ENCODE results near the gene KRT13.

The KRT13 gene

DNA sequence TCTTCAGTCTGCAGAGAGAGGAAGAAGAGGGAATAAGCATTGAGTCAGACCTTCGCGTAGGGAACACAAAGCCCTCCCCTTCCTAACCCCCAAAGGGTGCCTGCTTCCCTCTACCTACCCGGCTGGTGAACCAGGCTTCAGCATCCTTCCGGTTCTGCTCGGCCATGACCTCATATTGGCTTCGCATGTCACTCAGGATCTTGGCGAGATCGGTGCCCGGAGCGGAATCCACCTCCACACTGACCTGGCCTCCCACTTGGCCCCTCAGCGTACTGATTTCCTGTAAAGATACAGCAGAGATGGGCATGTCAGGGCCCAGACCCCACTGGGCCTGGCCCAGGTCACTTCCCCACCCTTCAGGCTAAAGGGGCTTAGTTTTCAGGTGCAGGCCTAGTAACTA, 18.8 kb upstream of the KRT13 start:
- TF ChIP-seq, protein P1, sequence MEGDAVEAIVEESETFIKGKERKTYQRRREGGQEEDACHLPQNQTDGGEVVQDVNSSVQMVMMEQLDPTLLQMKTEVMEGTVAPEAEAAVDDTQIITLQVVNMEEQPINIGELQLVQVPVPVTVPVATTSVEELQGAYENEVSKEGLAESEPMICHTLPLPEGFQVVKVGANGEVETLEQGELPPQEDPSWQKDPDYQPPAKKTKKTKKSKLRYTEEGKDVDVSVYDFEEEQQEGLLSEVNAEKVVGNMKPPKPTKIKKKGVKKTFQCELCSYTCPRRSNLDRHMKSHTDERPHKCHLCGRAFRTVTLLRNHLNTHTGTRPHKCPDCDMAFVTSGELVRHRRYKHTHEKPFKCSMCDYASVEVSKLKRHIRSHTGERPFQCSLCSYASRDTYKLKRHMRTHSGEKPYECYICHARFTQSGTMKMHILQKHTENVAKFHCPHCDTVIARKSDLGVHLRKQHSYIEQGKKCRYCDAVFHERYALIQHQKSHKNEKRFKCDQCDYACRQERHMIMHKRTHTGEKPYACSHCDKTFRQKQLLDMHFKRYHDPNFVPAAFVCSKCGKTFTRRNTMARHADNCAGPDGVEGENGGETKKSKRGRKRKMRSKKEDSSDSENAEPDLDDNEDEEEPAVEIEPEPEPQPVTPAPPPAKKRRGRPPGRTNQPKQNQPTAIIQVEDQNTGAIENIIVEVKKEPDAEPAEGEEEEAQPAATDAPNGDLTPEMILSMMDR (IDR thresholded peaks at IDR 0.05; ENCODE audit: low read depth, low read length, missing control alignments), result no peak
- no peak overlapping the region for H3K4me3 ChIP-seq (replicated peaks; ENCODE audit: low read depth, low read length)
- DNase-seq (ENCODE audit: extremely low read depth, low read depth), result no peak

DNA sequence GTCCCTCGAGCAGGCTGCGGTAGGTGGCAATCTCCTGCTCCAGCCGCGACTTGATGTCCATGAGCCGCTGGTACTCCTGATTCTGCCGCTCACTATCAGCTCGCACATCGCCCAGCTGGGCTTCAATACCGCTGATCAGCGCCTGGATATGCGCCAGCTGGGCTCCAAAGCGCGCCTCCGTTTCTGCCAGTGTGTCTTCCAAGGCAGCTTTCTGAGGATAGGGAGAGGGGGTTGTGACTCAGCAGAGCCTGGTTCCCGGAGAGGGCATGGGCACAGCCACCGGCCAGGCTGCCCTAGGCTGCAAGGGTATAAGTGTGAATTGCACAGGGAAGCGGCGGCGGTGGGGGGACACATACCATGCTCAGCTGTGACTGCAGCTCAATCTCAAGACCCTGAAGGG, 18.4 kb upstream of the KRT13 start:
- DNase-seq (ENCODE audit: extremely low read depth, low read depth), result no peak
- no peak overlapping the region for H3K4me3 ChIP-seq (replicated peaks; ENCODE audit: low read depth, low read length)
- TF ChIP-seq, protein P1 (IDR thresholded peaks at IDR 0.05; ENCODE audit: low read depth, low read length, missing control alignments), result no peak

DNA sequence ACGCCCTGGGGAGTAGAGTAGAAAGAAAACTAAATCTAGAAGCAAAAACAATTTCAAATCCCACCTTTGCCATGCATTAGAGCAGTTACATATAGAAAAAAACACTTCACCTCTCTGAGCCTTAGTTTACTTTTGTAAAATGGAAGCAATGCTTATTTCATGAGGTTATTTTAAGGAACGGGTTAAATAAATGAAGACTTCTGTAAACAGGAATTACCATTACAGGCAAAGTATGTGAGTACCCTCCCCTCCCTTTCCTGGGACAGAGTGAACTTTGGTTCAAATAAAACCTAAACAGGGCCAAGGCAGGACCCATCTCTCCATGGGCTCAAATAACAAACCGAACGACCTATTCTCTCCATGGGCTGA, 17.8 kb upstream of the KRT13 start:
- no peak overlapping the region for H3K4me3 ChIP-seq (replicated peaks; ENCODE audit: low read depth, low read length)
- DNase-seq (ENCODE audit: extremely low read depth, low read depth), result no peak
- TF ChIP-seq, protein P1 (IDR thresholded peaks at IDR 0.05; ENCODE audit: low read depth, low read length, missing control alignments), result no peak

DNA sequence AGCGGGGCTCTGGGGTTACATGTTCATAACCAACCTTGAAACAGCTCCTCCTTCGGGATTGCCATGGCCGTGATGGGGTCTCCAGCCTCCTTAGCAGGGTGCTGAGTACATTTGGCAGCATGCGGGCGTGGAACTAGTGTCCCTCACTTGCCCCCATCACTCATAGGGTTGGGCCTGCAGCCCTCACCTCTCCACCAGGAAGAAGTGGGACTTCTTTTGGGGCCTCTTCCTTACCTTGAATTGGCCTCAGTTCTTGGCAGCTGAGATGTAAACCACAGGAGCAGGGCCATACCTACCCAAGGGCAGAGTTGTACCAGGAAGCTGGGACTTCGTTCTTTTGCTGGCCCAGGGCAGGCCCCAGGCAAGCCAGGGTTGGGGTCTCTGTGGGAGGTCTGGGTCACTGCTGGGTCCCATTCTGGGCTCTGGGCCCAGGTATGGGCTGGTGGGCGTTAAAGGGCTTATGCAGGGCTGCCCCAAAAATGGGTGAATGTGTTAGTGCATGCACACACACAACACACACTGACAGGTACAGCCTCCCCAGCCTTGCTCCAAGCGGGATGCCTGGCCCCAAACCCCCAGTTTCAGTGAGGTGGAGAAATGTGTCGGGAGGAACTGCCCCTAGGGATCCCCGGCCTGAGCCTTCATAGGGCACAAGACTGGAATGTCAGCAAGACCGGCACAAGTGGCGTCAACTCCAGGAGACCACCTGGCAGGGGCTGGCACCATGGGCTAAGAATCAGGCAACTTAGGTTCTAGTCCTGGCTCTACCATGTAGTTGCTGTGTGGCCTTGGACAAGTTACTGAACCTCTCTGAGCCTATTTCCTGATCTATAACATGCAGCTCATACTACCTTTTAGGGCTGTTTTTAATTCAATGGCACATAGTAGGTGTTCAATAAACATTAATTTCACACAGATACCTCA, 17.2 kb upstream of the KRT13 start:
- H3K4me3 ChIP-seq (replicated peaks; ENCODE audit: low read depth, low read length), result no peak overlapping the region
- DNase-seq (ENCODE audit: extremely low read depth, low read depth), result no peak
- TF ChIP-seq, protein P1 (IDR thresholded peaks at IDR 0.05; ENCODE audit: low read depth, low read length, missing control alignments), result no peak

DNA sequence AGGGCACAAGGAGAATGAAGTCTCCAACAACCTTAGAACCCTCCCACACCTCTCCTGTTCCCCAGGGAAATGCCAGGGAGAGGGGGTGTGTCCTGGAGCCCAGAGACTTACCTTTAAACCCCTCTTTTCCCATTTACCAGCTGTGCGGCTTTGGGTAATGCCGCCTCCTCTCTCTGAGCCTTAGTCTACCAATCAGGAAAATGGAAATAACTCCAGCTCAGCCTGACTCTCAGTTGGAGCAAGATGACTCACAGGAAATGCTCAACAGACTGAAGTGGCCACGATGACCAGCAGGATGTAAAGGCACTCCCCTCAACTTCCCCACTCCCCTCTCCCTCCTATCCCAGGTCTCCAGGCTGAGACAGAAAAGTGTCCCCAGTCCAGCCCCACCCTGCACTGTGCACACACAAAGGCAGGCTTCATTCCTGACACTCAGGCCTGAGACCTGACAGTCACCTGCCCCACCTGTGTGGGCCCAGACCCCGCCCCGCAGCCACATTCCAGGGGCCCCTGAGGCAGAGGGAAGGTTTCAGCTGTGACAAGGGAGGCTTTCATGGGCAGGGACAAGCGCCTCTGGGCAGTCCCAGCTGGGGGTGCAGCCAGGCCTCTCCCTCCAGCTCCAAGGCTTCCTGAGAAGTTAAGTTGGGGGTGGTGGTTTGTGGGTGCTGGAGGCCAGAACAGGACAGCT, 16.3 kb upstream of the KRT13 start:
- TF ChIP-seq, protein P1 (IDR thresholded peaks at IDR 0.05; ENCODE audit: low read depth, low read length, missing control alignments), result no peak
- no peak for DNase-seq (ENCODE audit: extremely low read depth, low read depth)
- H3K4me3 ChIP-seq (replicated peaks; ENCODE audit: low read depth, low read length), result no peak overlapping the region

DNA sequence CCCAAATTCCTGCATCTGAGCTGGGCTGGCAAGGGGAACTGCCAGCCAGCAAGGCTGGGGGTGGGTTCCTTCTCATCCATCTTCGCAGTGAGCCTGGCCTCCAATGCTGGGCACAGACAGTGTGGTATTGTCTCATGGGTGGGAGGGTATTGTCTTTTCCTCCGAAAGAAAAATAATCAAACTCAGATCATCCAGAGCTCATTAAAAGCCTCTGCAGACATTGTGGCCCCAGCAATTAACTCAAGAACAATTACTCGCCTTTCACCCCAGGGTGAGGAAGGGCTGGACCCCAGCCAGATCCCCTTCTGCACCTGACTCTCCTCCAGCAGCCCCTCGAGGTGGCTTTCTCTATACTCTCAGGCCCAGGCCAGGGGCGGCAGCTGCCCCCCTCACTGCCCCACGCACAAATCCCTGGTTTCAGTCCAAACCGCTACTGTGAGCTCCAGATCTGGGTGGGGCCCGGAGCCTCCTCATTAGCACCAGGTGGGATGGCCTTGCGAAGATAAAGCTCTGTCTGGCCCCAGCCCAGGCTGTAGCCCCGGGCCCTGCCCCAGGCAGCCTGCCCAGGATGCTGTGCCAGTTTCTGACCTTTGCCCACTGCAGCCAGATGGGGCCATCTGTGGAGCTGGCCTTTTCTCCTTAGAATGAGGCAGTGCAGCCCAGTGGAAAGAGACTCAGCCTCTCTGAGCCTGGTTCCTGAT, 15.6 kb upstream of the KRT13 start:
- H3K4me3 ChIP-seq (replicated peaks; ENCODE audit: low read depth, low read length), result no peak overlapping the region
- no peak for DNase-seq (ENCODE audit: extremely low read depth, low read depth)
- TF ChIP-seq, protein P1 (IDR thresholded peaks at IDR 0.05; ENCODE audit: low read depth, low read length, missing control alignments), result no peak

All from HFF-Myc (cell line).